ENCODE results near the gene GUCY2C.

GRCh38 chr12:14694970-14695369, 1.4 kb downstream of the GUCY2C start:
- TF ChIP-seq CREB1 (IDR thresholded peaks at IDR 0.05; ENCODE audit: low read depth) (no peak), MAX (IDR thresholded peaks at IDR 0.05) (no peak), EGR1 (IDR thresholded peaks at IDR 0.05) (no peak), EP300 (IDR thresholded peaks at IDR 0.05; ENCODE audit: borderline replicate concordance) (no peak), TAF1 (IDR thresholded peaks at IDR 0.05; ENCODE audit: low read depth) (no peak), TEAD4 (IDR thresholded peaks at IDR 0.05) (no peak), NFIC (IDR thresholded peaks at IDR 0.05) (no peak)
- TF ChIP-seq, protein P1, sequence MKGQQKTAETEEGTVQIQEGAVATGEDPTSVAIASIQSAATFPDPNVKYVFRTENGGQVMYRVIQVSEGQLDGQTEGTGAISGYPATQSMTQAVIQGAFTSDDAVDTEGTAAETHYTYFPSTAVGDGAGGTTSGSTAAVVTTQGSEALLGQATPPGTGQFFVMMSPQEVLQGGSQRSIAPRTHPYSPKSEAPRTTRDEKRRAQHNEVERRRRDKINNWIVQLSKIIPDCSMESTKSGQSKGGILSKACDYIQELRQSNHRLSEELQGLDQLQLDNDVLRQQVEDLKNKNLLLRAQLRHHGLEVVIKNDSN (IDR thresholded peaks at IDR 0.05) = no peak

All from Ishikawa (cell line).